IPS-15b (cell line): ENCODE measurements around the gene ALPI.

Experiments used
- H3K27me3 ChIP-seq: one replicate; pipeline ENCODE4 v1.6.1; 2013; ENCODE audit warnings: low read length; ENCODE audit not compliant: control insufficient read depth, insufficient read depth
- H3K36me3 ChIP-seq: one replicate; pipeline ENCODE4 v1.6.1; 2013; ENCODE audit warnings: low read length; ENCODE audit not compliant: control insufficient read depth, insufficient read depth
- H3K4me1 ChIP-seq: one replicate; pipeline ENCODE4 v1.6.1; 2013; ENCODE audit warnings: mild to moderate bottlenecking, low read length; ENCODE audit not compliant: control insufficient read depth, insufficient read depth
- H3K4me3 ChIP-seq: one replicate; pipeline ENCODE4 v1.5.1; 2013; ENCODE audit warnings: low read depth, low read length
- H3K9ac ChIP-seq: one replicate; pipeline ENCODE4 v1.6.1; 2013; ENCODE audit warnings: low read depth, mild to moderate bottlenecking, low read length
- H3K9me3 ChIP-seq: one replicate; pipeline ENCODE4 v1.6.1; 2013; ENCODE audit warnings: mild to moderate bottlenecking, low read length; ENCODE audit not compliant: control insufficient read depth, insufficient read depth

Gene ALPI

DNA sequence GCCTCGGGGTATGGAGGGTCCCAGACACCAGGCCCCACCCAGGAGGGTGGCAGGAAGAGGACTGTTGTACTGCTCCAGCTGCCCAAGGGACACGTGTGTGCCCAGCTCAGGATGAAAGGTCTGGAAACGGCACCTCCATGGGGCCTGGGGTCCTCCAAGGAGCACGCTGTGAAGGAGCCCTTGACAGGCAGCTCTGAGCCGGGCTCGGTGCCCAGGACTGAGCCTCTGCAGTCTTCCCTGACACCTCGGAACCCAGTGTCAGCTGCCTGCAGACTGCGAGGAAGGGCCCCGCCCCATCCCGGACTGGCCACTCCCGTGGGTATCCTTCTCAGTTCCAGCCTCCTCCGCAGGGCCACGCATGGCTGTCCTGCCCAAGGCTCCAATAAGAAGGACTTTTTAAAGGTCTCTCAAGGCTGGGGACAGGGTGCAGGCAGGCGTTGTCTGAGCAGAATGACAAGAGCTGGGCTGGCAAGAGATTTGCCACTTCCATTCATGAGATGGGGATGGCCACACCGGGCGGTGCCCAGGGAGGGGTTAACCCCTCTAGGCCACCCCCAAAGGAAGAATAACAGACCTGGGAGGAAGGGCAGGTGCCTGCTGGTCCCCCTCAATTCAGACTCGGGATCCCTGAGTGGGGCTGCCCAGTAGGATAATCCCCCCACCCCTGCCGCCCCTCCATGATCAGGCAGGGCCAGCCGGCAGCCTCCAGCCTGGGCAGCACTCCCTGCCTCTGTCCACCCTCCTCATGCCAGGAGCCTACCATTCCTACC lies 22.8 kb downstream of the ALPI start:
- Histone ChIP-seq H3K9ac (no peak overlapping the region), H3K9me3 (no peaks in the 10 kb centered on the region), H3K4me1 (no peaks in the 10 kb centered on the region), H3K36me3 (peaks cover 3% of the 10 kb centered on the region), H3K4me3 (no peak overlapping the region), H3K27me3 (peaks cover 7% of the 10 kb centered on the region)

DNA sequence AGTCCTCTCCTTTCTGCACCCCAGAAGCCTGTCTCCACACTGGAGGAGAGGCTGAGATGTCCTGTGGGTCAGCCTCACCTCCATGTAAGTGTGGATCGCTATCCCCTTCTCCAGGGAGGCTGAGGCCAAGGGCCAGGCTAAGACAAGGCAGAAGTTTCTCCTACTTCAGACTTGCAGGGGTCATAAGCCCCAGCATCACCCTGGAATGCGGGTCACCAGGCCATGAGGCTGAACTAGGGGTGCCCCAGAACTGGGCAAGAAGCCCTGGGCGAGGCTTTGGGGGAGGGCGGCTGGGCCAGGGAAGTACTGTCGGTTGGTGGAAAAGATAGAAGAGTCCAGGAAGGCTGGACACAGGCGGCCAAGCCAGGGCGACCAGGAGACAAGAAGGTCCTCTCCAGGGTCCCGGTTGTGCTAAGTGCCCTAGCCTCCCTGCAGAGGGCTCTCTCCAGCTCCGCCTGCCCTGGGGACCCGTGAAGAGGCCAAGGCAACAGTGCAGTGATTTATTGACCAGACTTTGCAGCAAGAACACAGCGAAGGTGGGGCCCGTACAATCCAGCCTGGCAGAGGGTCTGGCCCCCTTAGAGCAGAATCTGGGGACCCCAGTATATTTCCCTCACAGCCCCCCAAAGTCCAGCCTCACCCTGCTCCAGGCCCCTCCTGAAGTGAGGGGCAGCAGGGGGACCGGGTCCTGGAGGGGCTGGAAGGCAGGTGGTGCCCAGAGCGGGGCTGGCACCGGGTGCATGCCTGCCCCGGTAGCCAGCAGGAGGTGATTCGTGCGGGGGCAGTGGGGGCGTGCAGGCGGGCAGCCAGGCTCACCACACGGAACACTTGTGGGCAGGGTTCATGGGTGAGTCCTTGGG lies 23.6 kb downstream of the ALPI start:
- Histone ChIP-seq H3K9me3 (no peaks in the 10 kb centered on the region), H3K27me3 (peaks cover 14% of the 10 kb centered on the region), H3K4me1 (no peaks in the 10 kb centered on the region), H3K4me3 (no peak overlapping the region), H3K9ac (no peak overlapping the region), H3K36me3 (peaks cover 3% of the 10 kb centered on the region)

DNA sequence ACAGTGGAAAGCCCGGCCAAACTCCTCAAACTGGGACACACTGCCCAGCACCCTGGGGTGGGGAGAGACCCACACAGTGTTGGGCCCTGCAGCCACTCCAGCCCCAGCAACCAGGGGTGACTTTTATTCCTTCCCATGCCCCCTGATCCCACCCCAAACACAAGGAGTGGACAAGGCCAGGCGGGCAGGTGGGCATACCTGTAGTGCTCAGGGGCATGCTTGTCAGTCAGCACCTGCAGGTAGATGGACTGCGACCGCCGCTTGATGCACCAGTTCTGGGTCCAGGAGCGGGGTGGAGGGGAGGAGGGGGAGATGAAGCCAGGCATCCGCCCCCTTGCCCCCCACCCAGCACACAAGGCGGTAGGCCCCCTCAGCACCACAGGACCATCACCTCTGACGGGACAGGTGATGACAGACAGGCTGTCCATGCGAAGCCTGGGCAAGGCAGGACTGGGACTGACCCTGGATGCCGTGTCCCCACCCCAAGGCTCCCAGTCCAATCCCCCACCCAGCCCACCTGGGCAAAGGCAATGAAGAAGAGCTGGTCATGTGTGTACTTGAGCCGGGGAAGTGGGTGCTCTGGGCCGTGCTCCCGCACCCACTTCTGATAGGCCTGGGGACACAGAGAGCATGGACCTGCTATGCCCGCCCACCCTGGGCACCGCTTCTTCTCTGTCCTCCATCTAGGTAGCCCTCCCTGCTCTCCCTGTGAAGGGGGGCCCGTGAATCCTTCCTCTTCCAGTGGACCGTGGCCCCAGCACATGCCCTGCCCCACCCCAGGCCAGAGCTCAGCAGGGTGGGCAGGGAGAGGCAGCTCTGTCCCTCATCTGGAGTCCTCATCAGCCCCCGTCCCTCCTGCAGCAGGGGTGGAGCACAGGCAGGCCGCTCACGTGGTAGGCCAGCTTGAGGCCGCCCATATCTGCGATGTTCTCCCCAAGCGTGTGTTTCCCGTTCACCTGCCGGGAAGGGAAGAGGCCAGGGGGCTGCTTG lies 24.5 kb downstream of the ALPI start:
- Histone ChIP-seq H3K27me3 (peaks cover 21% of the 10 kb centered on the region), H3K4me3 (no peak overlapping the region), H3K9ac (no peak overlapping the region), H3K9me3 (no peaks in the 10 kb centered on the region), H3K4me1 (no peaks in the 10 kb centered on the region), H3K36me3 (peaks cover 3% of the 10 kb centered on the region)

DNA sequence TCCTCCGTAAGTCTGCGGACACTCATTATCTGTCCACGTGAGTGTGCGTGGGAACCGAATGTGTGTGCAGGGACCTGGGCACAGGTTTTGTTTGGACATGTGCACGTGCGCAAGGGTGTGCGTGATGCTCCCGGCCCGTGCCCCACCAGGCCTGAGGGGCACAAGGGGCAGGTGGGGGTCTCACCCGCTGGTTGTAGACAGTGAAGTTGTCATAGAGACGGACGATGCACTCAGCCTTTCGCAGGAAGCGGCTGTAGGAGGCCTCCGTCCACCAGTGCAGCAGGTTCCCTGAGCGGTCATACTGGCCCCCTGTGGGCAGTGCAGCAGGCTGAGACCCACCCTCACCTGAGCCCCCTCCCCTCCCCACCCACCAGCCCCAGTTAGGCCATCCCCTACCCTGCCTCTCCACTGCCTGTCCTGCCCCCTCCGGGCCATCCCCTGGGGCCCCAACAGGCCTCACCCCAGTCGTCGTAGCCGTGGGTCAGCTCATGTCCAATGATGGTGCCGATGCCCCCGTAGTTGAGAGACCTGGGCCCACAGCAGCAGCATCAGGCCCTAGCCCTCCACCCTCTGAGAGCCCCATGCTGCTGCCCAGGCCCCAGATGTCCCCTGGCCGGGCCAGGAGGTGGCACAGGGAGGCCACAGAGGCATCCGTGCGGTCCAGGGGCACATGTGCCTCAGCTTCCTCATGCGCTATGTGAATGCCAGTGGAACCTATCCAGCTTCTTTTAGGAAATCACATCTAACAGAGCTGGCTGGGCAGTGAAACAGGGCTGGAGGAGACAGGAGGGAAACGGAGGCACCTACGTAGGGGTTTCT lies 25.6 kb downstream of the ALPI start:
- no peaks in the 10 kb centered on the region for H3K4me1 ChIP-seq
- H3K9ac ChIP-seq, result no peak overlapping the region
- no peaks in the 10 kb centered on the region for H3K9me3 ChIP-seq
- H3K27me3 ChIP-seq, result peaks cover 32% of the 10 kb centered on the region
- H3K4me3 ChIP-seq, result no peak overlapping the region
- H3K36me3 ChIP-seq, result peaks cover 3% of the 10 kb centered on the region

DNA sequence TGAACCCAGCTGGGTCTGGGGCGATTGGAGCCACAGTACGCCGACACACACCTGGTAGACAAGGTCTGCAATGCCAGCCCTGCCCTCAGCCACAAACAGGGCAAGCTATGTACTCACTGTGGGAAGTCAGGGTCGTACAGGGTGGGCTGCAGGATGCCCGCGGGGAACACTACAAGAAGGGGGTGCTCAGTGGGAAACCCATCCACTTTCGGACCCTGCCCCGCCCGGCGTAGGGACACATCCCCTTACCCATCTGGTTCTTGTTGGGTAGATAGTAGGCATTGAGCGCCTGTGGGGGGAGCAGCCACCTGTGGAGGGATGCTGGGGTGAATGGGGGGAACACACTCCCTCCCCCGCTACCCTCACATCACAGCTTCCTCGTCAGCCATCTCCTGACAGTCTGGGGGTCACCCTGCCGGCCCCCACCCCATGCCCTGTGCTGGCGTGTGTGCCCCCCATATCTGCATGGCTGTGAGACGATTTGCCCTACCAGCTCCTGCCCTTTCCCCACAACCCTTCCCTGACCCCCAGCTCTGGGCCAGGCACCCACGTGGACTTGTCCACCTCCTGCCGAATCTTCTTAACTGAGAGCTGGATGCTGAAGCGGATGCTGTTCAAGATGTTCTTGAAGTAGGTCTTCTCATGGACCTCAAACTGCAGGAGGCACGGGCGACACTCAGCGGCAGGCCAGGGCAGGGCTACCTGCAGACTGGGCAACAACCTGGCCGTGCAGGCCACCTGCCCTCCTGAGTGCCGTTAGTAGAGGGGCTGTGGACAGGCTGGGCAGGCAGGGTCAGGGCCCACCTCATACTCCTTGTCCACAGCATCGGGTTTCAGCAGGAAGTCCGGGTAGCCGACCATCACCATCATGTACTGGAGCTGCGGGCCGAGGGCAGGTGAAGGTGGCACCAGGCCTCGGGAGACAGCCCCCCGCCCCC lies 26.6 kb downstream of the ALPI start:
- H3K27me3 ChIP-seq, result peaks cover 39% of the 10 kb centered on the region
- no peaks in the 10 kb centered on the region for H3K4me1 ChIP-seq
- H3K9me3 ChIP-seq, result no peaks in the 10 kb centered on the region
- H3K36me3 ChIP-seq, result peaks cover 3% of the 10 kb centered on the region
- H3K4me3 ChIP-seq, result no peak overlapping the region
- no peak overlapping the region for H3K9ac ChIP-seq

DNA sequence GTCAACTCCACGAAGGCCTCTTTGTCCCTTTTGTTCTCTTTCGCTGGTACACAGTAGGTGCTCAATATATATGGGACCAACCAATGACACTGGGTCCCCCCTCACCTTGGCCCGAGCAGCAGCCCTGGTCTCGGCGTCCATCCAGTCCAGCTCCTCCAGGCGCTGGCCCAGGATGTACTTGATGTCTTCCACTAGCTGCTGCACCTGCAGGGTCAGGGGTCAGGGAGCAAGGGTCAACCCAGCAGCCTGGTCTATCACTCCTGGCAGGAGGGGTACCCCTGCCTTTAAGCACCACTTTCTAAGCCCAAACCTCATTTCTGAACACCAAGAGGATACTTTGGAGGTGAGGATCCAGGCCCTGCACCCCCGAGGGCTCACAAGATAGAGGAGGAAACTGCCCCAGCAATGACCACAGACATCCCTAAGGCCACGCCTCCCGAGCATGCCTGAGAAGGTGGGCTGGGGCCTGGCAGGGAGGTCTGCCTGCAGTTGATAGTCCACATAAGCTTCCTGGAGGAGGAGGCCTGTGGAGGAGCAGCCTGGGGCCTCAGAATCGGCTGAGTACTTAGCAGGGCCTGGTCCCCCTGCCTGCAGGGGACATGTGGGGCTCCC lies 27.5 kb downstream of the ALPI start:
- H3K9ac ChIP-seq, result no peak overlapping the region
- no peak overlapping the region for H3K4me3 ChIP-seq
- H3K9me3 ChIP-seq, result no peaks in the 10 kb centered on the region
- peaks cover 3% of the 10 kb centered on the region for H3K36me3 ChIP-seq
- peaks cover 45% of the 10 kb centered on the region for H3K27me3 ChIP-seq
- no peaks in the 10 kb centered on the region for H3K4me1 ChIP-seq

DNA sequence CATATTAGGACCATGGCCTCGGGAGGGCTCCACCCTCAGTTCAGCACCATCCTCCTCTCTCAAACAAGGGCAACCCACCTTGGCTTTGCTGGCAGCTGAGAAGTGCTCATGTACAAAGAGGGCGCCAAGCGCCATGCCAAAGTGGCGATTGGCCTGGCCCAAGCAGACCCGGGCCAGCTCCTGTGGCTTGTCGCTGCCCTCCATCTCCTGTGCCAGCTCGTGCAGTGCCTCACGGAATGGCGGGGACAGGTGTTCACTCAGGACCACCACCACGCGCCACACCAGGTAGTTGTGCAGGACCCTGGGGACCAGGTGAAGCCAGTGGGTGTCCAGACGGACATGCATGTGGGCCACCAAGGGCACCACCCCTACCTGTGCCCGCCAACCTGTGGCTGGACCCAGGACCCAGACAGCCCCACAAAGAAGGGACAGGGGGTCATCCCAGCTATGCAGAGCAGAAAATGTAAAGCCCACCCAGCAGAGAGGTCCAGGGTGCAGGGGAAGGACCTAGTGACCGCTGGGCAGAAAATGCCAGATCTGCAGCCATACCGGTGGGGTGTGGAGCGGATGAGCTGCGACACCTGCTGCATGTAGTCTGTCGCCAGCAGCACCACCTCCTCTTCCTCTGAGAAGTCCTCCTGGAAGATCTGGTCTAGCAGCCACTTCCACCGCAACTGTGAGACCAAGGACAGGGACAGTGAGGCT lies 28.1 kb downstream of the ALPI start:
- Histone ChIP-seq H3K4me3 (no peak overlapping the region), H3K36me3 (peaks cover 3% of the 10 kb centered on the region), H3K9ac (no peak overlapping the region), H3K4me1 (peaks cover under 1% of the 10 kb centered on the region), H3K27me3 (peaks cover 51% of the 10 kb centered on the region), H3K9me3 (no peaks in the 10 kb centered on the region)

DNA sequence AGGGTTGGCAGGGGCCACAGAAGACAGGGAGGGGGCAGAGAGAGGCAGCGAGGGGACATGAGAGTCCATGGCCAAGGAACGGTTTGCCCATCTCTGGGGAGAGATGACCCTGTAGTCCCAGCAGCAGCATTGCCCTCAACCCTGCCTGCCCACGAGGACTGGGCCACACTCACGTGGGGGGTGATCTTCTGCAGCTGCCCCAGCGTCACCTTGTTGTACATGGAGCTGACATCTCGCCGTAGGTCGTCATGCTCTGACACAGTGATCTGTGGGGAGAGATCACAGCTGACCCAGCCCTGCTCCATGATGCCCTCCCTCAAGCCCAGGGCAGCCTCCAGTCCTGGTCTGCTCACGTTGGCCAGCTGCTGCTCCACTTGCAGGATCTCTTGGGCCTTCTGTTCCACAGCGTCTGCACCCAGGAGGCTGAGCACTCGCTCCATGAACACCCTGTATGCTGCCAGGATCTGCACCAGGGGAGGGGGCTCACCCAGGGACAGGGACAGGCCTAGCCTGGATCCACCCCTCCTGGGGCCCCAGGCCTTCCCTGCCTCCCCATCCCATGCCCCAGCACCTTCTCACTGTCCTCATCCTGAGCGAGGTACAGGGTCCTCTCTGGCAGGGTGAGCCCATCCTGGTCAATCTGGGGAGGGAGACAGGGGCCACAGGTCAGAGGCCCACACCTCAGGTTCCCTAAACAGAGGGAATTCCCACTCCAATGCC lies 28.8 kb downstream of the ALPI start:
- H3K27me3 ChIP-seq, result peaks cover 53% of the 10 kb centered on the region
- H3K4me3 ChIP-seq, result peak overlapping the region; percentile 41
- no peaks in the 10 kb centered on the region for H3K9me3 ChIP-seq

DNA sequence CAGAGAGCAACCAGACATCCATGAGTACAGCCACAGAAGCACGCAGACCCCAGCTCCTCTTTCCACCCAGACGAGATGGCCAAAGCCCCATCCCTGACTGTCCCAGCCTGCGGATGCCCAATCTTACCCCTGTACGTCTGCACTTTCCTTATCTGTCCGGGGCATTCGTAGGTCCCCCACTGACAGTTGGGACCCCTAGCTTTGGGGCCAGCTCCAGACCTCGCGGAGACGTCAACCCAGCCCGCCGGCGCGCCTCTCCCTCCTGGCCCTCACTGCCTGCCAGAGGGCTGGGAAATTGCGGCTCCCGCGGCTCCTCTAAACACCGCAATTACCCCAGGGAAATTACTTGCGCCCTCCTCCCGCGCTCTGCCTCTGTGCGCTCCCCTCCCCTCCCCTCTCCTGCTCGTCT lies 29.4 kb downstream of the ALPI start:
- Histone ChIP-seq H3K4me3 (peak overlapping the region; percentile 41), H3K27me3 (peaks cover 53% of the 10 kb centered on the region), H3K9me3 (no peaks in the 10 kb centered on the region), H3K9ac (no peak overlapping the region), H3K36me3 (peaks cover 3% of the 10 kb centered on the region), H3K4me1 (peaks cover 6% of the 10 kb centered on the region)

More for the DNA sequence above, 28.8 kb downstream of the ALPI start:
- Histone ChIP-seq H3K36me3 (peaks cover 3% of the 10 kb centered on the region), H3K4me1 (peaks cover 5% of the 10 kb centered on the region), H3K9ac (no peak overlapping the region)
